Amniotic stem cell (primary cell): ENCODE measurements around the gene ITGA7.

ENCODE experiments used
- DNase-seq: peaks from one replicate; lab custom pipeline; 2025; lab: John Stamatoyannopoulos, UW

ITGA7 gene, protein sequence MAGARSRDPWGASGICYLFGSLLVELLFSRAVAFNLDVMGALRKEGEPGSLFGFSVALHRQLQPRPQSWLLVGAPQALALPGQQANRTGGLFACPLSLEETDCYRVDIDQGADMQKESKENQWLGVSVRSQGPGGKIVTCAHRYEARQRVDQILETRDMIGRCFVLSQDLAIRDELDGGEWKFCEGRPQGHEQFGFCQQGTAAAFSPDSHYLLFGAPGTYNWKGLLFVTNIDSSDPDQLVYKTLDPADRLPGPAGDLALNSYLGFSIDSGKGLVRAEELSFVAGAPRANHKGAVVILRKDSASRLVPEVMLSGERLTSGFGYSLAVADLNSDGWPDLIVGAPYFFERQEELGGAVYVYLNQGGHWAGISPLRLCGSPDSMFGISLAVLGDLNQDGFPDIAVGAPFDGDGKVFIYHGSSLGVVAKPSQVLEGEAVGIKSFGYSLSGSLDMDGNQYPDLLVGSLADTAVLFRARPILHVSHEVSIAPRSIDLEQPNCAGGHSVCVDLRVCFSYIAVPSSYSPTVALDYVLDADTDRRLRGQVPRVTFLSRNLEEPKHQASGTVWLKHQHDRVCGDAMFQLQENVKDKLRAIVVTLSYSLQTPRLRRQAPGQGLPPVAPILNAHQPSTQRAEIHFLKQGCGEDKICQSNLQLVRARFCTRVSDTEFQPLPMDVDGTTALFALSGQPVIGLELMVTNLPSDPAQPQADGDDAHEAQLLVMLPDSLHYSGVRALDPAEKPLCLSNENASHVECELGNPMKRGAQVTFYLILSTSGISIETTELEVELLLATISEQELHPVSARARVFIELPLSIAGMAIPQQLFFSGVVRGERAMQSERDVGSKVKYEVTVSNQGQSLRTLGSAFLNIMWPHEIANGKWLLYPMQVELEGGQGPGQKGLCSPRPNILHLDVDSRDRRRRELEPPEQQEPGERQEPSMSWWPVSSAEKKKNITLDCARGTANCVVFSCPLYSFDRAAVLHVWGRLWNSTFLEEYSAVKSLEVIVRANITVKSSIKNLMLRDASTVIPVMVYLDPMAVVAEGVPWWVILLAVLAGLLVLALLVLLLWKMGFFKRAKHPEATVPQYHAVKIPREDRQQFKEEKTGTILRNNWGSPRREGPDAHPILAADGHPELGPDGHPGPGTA

DNA sequence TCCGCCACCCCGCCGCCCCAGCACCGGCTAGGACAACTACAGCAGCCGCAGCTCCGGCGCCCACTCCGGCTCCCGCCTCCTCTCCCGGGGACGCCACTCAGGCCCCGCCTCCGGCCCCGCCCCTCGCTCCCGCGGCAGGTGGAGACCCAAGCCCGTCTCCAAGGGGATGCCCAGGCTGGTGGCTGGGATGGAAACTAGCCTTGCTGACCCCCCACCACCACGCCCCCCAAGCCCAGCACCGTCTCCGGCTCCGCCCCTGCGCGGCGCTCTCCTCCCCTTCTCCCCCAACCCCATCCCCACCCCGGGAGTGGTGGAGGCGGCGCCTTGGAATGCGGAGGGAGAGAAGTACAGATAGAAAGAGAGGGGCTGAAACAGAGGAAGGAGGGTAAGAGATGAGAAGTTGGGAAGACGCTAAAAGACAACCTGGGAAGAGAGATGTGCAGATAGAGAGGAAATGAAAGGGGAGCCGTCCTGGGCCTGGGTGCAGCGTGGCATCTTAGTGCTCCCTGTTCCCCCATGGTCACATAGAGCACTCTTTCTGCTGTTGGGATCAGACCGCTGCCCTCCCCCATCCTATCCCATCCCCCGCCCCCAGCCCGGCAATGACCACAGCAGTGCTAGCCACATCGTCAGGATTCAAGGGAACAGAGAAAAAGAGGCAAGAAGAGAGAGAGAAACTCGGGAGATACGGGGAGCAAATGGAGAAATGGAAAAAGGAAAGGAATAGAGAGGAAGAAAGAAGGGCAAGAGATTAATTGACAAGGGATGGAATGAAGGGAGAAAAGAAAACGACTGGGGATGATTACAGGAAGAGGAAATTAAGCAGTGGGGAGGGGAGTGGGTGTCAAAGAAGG is at the start of gene ITGA7:
Gene ITGA7, minus strand, starts transcription at position 64 of the 854 bp plus-strand sequence. CDS start 222 bp downstream, outside the sequence.
- DNase-seq: no peak

DNA sequence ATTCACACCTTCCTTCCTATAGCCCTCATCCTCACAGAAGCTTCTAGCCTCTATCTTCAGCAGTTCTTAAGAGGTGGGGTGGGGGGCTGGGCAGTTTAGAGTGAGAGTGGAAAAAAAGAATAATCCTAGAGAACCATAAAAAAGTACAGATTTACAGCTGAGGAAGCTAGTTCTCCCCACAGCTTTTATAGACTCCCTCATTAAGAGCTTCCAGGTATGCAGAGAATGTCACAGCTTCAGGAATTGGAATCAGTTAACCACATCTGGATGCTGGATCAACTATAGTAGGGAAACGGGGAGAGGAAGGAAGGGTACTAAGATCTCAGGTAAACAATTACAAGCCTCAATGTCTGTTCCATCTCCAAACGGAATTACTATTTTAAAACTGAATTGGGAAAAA is 47.5 kb upstream of the ITGA7 start:
- no peak for DNase-seq

DNA sequence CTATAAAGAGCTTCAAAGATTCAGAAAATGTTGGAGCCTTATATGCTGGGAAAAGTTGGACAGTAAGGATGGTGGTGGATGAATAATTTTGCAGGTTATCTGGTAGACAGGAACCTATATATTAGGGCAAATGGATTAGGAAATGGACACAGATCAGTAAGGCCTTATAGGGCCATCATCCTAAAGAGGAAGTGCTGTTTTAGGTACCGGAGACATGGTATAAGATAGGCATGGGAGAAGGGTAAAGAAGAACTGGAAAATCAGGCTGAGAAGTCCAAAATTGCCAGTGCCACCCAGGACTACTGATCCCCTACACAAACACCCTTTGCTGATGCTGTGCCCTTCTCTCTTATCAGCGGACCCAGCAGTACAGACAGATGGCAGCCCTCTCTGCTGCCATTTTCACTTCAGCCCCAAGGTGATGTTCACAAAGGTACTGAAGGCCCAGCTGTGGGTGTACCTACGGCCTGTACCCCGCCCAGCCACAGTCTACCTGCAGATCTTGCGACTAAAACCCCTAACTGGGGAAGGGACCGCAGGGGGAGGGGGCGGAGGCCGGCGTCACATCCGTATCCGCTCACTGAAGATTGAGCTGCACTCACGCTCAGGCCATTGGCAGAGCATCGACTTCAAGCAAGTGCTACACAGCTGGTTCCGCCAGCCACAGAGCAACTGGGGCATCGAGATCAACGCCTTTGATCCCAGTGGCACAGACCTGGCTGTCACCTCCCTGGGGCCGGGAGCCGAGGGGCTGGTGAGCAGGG is 40.7 kb upstream of the ITGA7 start:
- DNase-seq: no peak

DNA sequence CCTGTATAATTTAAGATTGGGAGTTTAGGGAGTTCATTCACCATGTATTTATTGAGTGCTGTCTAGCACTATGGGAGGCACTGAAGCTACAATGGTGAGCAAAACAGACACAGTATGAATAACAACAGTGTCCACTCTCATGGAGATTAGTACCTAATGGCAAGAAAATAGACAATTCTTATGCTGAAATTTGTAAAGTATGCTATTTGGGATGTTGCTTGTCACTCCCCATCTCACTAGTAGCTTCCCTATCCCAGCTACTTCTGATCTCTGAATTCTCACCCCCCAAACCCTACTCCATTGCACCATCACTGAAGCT is 39.2 kb upstream of the ITGA7 start:
- DNase-seq: no peak

DNA sequence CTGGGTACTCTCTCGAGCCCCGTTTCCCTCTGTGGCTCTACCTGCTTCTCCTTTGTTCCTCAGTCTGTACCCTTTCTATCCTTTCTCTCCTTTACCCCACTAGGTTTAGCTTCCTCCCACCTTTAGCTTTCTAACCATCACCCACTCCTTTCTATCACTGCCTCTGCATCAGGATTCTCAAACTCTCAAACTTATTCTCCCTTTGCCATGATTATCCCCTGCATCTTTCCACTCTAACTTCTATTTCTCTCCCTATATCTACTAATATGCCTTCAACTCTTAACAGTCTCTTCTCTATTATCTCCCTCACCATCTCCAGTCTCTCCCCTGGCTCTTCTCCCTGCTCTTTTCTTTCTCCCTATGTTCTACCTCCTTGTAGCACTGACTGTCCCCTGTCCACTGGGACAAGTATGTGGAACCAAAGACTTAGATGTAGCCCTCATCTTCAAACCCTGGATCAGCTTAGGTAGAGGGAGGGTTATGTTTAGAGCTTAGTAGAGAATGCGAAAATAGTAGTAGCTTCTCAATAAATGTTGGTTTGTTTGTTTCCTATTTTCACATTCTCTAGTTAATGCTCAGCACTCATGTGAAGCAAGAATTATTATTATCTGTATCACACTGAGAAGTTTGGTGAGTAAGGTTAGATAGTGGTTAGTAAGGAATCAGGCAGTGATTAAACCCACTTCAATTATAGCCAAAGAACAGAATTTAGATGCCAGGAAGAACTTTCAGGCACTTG is 38.6 kb upstream of the ITGA7 start:
- DNase-seq: no peak

DNA sequence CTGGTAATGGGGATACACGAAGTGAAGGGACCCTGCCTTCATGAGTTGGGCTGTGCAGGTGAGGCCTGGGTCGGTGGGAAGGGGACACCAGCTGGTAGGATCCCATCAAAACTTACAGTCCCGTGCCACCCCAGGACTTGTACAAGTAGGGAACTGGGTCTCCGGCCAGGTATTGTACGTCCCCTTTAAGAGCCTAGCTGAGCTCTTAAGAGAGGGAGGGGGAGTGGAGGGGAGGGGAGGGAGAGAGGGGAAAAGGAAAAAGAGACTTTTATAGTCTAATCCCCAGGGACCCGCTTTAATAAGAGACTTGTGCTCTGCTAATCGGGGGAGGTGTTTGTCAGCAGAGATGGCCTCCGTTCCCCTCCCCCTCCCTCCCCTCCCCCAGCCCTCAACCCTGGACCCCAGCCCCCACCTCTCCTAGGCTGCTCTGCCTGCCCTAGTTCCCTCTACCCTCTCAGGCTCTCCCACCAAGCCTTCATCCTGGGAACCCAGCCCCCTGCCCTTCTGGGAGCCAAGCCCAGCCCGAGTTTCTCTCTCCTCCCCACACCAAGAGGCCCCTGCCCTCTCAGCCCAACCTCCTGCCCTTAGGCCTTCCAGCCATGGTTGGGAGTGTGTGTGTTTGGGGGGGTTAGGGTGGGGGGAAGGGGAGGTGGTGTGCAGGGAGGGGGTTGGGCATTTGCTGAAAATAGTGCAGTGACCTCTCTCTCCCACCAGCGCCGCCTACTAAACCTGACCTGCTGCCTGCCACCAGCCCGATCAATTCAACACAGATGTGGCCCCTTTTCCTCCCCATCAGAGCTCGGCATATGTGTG is 37.9 kb upstream of the ITGA7 start:
- DNase-seq: no peak

DNA sequence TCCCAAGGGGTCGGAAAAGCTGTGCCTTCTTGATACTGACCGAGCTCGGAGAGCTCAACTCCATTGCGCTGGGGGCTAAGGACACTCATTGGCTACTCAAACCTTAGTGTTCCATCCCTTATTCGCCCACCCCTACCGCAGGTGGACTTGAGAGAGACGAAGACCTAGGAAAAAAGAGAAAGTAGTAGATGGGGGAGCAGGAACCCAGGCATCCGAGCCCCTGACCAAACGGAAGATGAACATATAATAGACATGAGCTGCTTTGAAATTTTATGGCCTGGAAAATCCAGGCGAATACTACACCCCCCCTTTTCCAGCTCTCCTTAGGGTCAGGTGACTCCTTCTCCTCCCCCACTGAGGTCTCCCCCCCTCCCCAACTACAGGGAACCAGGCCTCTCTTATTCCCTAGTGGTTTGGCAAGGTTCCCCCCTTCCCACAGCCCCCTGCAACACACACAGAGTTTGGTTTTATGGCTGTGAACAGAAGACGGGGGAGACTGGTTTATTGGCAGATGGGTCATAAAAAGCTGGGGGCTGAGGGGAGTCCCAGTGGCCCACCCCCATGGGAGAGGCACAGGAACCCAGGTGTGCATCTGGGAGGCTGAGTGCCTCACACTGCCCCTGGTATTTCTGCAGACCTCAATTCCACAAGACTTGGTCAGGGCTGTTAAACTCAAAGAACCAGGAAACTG is 36.8 kb upstream of the ITGA7 start:
- no peak for DNase-seq

DNA sequence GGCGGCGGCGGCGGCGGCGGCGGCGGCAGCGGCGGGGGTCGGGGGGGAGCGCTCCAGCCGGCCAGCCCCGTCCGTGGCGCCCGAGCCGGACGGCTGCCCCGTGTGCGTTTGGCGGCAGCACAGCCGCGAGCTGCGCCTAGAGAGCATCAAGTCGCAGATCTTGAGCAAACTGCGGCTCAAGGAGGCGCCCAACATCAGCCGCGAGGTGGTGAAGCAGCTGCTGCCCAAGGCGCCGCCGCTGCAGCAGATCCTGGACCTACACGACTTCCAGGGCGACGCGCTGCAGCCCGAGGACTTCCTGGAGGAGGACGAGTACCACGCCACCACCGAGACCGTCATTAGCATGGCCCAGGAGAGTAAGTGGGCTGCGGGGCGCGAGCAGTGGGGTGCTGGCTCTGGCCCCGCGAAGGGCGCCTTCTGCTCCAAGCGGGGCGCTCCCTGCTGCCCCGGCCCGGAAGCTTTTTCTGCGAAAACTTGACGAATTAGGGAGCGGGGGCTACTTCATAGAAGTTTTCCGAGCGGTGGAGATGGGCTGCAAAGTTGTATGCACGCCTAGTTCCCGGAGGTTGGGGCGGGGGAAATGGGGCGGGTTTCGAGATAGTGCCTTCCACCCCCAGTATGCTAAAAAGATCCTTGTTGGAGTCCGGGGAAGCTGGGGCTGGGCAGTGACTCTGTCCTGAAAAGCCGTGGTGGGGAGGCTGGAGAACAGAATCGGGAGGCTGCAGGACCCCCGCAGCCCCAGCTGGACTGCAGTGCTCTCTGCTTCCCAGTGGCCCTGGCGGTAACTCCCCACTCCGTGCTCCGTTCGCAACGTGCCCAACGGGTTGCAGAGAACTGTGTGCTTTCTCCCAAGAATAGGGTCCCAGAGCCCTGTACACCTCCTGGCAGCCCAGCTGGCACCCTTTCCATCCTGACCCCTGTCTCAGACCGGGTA is 36.0 kb upstream of the ITGA7 start:
- peak; percentile 41 for DNase-seq

DNA sequence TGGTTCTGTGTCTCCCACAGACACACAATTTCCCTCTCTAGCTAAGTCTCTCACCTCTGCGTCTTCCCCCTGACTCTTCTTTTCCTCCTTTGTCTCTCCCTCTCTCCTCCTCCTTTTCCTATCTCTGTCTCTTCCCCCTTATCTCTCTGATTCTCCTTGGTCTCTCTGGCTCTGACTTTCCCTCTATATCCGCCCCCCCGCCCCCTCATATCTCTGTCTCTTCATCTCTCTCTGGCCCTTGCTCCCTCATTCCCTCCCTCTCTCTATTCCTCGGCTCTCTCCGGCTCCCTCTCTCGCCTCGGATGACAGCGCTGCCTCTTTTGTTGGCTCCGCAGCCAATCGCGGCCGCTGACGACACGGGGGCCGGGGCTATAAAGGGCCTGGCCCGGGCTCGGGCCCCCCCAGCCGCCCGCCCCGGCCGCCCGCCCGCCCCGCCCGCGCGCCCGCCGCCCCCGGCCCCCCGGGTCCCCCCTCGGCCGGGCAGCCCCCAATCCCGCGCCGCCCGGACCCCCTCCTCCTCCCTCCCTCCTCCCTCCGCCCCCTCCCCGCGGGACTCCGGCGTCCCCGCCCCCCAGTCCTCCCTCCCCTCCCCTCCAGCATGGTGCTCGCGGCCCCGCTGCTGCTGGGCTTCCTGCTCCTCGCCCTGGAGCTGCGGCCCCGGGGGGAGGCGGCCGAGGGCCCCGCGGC is 35.2 kb upstream of the ITGA7 start, which contains the start of gene GDF11:
Gene GDF11, plus strand, starts transcription at position 404 of the 687 bp plus-strand sequence. Its CDS starts 195 bp downstream, at position 599.
- peak; percentile 80 for DNase-seq

DNA sequence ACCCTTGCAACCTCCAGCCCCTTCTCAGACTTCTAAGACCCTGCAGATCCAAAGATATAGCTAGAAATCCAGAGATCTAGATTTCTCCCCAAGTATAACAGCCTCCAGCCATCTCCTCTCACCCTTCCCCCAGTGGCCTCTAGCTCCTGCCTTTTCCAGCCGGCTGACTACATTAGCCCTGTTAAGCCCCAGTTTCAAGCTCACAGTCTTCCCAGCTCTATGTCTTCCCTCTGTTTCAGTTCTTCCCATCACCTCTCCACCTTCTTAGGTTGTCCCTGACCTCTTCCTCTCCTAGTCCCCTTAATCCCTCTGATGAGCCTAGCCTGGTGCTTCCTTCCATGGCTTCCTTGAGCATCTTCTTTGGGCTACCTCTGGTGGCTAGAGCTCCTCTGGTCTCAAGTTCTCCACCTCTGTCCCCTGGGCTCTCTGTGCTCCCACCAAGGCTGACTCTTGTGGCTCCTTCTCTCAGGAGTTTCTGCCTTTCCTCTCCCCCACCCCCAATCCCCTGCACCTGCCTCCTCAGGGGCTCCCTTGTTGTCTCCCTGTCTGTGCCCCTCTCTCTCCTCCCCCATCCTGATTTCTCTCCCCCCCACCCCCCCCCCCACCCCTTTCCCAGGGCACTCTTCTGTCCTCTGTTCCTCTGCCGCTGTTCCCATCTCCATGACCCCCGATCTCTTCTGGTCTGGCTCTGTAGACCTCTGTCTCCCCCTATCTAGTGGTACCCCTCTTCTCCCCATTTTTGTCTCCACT is 34.4 kb upstream of the ITGA7 start:
- no peak for DNase-seq

DNA sequence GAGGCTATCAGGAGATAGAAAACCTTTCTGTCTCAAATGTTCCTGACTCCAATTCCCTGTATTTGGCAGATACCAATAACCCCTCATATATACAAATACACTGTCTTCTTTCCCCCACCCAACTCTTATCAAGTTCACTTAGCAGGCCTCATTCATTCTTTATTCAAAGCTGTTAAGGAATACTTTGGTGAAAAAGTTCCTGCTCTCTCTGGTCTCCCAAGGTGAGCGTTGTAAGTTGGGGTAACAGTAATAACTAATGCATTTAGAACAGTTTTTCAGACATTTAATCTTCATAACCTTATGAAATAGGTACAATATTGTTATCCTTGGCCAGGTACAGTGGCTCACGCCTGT is 31.3 kb upstream of the ITGA7 start:
- no peak for DNase-seq

DNA sequence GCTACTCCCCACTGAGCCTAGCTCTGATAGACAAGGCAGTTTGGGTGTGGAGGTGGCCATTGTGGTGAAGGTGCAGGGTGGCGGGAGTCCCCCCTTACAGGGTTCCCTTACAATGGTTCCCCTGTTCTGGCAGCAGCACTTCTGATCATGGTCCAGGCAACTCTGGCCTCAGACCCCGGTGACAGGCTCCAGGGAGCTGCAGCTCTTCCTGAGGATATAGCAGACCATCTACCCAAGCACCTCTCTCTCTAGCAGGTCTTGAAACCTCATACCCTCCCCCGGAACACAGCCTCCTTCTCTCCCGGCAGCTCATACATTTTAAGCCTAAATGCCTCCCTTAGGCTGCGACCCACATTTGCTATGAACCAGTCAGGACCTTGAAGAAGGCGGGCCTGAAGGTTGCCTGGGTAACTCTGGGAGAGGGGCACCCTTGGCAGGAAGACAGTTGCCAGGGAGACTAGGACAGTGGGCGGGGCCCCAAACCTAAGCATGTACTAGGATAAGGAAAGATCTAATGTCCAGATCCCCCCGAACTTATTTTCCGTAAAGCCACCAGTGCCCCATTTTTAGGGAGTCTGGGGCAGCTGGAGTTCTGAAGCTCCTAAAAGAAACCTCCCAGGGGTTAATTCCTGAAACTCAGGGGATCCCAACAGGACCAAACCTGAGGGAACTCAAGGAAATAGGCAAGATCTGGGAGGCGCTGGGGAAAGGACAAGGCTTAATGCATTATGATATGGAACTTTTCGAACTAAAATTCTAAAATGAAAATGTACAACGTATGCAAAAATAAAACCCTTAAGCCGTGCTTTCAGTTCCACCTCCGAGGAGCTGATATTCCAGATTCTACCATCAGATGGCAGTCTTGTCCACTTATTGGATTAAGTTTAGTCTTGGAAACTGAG is 30.7 kb upstream of the ITGA7 start:
- peak; percentile 68 for DNase-seq

DNA sequence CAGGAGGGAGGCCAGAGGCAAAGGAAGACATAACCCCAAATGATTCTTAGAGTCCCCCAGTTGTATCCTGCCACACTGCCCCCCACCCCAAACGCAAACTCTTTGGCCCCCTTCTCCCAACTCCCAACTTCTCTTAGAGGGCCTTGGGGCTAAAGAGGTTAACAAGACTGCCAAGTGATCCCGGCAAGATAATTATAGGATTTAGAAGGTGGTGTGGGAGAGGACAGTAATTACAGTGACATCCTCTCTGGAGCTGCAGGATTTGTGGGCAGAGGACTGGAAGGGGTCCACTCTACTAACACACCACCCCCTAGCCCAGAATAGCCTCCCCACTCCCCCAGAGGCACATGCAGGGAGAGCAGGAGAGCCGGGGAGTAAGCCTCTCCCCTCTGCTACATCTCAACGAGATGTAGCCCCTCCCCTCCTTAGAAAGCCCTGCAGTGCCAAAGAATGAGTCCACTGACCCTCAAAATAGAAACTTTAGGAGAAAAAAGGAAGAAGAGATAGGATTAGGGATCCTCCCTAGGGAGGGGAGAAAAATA is 29.9 kb upstream of the ITGA7 start:
- DNase-seq: no peak

DNA sequence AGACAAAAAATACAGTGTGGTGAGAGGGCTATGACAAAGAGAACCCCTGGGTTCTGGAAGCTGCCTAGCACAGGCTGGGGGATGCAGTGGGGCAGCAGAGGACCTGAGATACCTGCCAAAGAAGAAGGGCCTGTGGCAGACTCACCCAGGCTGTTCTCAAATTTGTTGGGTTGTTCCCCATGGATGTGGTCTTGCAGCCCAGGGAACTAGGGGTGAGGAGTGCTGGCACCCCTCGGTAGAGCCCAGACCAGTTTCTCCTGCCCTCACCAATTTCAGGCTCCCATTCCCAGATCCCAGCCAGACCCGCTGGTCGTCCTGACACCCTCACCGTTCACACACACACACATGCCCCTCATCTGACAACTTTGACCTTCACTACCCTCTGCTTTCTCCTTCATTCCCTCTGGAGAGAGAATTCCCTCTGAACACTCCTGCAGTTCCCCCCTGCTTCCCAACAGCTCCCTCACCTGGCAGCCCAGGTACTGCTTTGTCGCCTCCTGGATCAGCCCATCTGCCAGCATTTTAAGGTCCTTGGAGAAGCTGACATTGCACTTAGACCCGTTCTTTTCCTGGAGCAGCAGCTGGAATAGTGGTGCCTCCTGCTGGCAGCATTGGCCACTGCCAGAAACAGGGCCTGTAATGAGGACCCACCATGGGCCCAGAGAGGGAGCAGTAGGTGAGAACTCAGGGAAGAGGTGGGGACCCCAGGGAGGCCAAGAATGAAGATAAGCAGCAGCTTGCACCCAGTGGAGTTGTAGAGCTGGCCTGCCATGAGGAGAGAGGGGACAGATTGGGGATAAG is 29.3 kb upstream of the ITGA7 start:
- no peak for DNase-seq
